Activated naive CD4-positive, alpha-beta T cell (primary cell): ENCODE results near the gene POLR2M.
A peak's percentile ranks its signal among the peaks of the same experiment; 100 is the strongest.

ENCODE experiments used
- DNase-seq, 4 experiments: peaks; one replicate each; lab custom pipeline; 2025; lab: John Stamatoyannopoulos, UW

The POLR2M gene

DNA sequence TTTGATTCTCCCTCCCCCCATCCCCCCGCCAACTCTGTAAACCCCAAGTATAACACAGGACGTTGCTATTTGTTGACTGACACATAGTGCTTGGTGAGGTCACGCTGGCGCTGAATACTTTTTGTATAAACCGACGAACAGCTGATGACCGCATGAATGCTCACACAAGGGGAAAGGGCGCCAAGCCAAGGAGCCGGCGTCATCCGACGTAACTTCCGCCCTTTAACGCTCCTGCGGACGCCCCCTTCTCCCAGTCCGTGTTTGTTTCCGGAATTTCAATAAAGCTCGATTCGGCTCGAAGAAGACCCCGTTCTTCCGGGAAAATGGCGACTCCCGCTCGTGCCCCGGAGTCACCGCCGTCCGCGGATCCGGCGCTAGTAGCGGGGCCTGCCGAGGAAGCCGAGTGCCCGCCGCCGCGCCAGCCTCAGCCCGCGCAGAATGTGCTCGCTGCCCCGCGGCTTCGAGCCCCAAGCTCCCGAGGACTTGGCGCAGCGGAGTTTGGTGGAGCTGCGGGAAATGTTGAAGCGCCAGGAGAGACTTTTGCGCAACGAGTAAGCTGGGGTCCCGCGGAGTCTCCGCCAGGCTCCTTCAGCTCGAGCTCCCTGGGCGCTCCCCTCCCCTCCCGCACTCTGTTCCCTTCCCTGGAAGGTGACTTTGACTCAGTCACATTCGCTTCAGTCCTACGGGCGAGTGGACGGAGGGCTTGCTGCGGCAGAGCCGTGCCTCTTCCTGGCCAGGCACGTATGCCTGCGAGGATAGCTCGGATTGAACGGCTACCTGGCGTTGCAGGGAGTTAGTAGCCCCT is at the start of gene POLR2M:
TSS of gene POLR2M (plus strand) at position 310 of the 805 bp plus-strand sequence. CDS start at position 439, 129 bp downstream.
- DNase-seq, result peak; percentile 63 to 79 (median 72)

DNA sequence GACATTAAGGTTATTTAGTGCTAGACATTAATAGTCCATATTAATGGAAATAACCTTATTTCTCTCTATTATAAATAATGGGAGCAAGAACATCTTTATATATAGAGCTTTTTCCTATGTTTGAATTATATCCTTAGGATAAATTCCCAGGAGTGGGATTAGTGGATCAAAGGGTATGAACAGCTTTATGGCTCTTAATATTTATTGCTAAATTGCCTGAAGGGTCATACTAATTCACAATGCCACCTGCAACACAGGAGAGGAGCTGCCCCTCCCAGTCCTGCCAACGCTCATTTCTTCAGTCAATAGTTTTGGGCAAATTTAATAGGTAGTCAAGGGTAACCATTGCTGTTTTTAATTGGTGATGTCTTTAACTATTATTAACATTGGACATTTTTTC is 48.9 kb upstream of the POLR2M start:
- DNase-seq, result no peak

DNA sequence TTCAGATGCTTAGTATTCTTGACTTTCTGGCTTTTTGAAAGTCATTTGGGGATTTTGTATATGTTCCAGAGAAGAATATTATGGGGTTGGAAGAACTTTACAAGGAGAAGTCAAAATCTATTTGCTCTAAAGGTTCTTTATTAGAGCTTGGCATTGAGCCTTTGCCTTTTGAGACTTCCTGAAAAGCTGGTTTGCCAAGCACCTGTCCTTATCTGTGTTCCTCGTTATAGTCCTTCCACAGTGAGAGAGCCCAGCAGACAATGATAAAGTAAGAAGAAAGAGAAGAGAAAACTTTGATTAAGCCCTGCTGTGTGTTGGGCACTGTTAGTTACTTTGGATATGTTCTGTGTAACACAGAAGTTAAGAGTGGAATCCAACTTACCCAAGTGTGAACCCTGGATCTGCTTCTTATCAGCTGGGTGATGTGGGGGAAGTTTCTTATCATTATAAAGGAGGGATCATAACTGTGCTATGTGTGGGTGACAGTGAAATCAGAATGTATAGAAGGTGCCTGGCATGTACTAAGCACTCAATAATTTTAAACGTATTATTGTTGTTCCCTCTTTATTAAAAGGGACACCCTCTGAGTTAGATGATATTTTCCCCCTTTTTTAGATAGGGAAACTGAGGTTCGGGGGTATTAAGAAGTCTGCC is 44.3 kb upstream of the POLR2M start:
- DNase-seq, result no peak

DNA sequence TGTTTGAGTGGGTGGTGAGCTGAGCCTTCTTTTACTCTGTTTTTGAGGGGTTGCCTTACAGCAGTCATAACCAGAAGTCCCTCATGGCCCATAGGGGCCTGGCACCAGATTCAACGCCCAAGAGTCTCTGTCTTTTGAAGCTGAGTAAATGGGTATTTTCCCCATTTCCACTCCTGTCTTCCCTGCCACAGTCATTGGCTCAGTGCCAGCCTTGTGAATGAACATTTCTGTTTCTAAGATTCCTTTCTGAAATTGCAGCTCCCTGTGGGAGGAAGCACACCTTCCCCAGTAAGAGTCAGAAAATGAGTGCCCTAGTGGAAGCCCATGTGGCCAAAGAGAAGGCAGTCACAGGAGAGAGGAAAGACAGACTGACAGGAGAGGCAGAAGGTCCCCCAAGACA is 43.7 kb upstream of the POLR2M start:
- no peak for DNase-seq

DNA sequence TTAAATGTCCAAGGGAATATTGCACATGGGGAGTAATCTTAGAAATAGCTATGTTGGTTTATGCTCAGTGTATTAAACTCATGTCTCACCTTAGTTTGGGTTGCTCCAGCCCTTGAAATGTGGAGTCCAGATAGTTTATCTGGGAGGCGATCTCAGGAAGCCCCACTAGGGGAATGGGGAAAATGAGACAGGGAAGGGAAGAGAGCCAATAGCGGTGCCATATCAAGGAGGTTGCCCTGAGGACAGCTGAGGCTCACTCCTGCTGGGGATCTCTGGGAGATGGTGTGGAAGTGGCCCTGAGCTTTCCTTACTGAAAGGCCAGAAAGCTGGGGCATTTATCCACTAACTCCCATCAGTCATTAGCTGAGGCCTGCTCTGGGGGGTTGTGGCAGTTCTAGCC is 43.3 kb upstream of the POLR2M start:
- no peak for DNase-seq

DNA sequence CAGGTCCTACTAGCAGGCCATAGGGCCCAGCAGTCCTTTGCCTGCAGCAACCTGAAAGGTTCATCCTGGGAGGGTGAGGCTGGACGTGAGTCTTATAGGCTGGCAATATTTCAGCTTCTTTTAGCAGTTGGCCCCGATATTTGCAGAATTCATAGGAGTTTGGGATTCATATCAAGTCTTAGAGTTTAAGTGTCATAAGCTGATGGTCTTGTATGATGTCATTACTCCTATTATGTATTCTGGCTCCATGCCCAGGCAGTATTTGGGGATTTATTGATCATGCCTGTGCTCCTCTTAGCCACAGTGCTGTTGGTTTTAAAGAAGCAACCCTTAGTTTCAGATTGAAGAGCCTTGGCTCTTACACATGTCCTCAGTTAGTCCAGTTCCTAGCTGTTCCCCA is 41.3 kb upstream of the POLR2M start:
- DNase-seq, result no peak

DNA sequence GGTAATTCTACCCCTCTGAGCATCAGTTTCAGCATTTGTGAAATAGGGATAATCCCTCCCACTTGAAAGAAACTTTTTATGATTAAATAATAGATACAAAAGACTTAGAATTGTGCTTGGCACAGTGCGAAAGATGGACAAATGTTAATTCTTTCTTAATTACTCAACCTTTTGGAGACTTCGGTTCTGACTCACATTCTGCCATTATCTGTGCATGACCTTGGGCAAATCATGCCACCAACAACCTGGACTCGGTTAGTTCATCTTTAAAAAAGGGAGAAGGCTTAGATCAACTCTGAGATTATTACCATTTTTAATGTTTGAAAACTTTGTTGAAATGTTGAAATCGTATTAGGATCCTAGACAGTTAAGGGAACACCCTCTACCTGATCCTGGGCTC is 40.6 kb upstream of the POLR2M start:
- DNase-seq, result no peak

DNA sequence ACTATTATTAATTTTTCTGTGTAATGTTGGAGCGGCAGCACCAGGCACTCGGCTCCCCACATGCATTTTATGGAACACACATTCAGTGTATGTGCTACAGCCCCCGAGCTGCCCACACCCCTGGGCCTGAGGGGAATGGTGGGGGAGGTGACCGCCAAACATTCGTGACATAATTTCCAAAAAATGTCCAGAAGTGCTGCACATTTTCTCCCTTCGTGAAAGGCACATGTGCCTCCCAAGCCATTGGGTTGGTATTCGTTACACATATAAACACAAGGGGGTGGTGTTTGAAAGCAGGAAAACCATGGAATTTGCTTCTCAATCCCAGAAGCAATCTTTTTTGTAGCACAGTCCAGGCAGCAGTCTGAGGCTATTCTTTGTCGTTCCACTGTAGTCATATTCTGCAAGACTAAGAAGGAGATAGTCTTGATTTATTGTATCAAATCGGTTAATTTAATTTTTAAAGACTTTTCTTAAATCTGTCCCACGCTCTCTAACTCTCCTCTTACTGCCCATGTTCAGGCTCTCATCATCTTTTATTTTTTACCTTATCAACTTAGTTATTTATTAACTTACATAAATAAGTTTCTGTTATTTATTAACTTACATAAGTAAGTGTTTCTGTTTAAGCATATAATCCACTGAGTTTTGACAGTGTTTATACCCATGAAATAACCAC is 39.2 kb upstream of the POLR2M start:
- DNase-seq, result no peak

DNA sequence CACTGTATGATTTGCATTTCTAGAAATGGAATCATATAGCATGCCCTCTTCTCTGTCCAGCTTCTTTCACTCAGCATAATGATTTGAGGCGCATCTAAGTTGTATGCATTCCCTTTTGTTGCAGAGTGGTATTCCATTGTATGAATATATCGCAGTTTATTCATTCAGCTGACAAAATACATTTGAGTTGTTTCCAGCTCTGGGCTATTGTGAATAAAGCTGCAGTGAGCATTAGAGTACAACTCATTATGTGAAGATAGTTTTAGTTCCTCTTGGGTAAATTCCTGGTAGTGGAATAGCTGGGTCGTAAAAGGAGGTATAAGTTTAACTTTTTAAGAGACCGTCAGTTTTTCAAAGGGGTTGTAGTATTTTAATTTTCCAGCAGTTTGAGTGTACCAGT is 38.5 kb upstream of the POLR2M start:
- no peak for DNase-seq

DNA sequence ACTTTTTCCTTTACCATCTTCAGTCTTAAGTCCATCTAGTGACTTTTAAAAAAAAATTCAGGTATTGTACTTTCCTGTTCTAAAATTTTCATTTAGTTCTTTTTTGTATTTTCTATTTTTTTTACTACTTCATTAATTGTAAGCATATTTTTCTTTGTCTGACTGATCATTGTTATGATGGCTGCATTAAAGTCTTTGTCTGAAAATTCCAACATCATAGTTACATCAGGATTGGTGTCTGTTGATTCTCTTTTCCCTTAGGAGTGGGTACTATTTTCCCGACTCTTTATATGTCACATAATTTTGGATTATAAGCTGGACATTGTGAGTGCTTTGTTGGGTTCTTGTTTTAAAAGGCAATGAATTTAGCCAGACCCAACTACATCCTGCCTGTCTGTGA is 34.9 kb upstream of the POLR2M start:
- DNase-seq, result no peak

DNA sequence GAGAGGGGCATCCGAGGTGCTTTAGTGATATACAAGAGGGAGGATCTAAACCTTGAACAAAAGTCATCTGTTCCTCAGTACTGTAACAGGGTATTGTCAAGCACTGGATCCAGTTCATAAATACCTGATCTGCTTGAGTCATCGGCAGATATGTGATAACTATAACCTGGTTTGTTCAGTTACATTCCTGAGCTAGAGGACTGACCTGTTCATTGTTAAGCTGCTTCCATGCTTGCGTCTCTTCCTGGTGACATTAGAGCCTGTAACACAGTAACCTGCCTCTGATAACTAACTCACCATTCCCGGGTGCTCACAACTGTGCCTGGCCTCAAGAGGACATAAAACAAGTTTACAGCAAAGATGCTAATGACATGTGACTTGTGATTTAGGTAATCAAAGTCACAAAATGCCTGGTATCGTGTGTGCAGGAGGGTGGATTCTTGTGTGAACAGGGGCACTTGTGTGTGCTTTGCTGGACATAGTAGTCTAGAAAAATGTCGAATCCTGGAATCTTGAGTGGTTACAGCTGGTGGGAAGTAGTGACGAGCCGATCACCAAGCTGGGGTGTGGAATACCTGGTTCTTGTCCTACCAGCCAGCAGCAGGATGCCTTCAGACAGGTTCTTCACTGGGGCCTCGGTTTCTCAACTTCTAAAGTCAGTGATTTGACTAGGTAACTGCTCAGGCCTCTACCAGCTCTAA is 30.9 kb upstream of the POLR2M start:
- no peak for DNase-seq

DNA sequence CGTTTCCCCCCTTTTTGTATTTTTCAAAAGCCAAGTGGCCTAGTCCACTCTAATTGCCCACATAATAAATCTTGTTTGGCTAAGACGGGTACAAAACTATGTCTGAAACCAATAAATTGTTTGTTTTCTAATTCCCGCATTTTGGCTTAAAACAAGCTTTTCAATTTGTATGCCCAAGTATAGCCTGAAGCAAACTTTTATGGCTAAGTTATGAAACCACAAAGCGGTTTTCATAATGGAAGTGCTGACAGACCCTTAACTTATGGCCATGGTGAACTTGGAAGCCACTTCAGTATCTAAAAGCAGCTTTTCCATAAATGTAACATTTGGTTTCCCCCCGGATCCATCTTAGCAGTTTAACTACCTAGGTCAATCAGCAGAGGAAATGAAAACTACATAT is 29.9 kb upstream of the POLR2M start:
- DNase-seq, result no peak

DNA sequence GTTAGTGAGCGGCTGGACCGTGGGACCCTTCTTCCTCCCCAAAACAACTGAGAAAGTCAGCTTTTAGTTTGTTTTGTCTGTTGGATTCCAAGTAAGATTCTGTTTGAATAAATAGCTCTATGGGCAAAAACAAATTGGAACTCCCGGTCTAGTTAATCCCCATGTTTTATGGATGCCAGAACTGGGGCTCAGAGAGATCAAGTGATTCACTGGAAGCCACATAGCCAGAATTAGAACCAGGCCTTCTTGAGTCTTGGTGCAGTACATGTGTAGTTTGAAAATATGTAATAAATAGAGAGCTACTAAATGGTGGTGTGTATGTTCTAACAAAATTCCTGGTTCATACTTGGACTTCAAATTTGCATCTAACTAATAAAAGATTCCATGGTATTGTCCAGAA is 29.3 kb upstream of the POLR2M start:
- no peak for DNase-seq

DNA sequence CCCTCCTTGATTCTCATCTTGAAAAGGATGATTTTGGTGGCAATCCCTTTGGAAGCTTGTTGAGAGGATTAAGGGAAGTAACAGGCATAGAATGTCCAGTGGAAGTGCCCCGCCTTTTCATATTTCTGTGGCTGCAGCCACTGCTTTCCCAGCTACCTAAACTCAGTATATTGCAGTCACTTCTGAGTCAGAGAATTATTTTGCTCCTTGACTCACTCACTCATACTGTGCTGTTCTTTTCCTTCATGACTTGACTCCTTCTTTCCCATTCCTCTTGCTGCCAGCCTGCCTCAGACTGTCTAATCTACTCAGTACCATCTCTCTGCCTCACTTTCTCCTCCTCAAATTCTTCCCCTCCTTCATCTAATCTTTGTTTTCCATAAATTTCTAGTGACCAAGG is 26.5 kb upstream of the POLR2M start:
- DNase-seq, result no peak

DNA sequence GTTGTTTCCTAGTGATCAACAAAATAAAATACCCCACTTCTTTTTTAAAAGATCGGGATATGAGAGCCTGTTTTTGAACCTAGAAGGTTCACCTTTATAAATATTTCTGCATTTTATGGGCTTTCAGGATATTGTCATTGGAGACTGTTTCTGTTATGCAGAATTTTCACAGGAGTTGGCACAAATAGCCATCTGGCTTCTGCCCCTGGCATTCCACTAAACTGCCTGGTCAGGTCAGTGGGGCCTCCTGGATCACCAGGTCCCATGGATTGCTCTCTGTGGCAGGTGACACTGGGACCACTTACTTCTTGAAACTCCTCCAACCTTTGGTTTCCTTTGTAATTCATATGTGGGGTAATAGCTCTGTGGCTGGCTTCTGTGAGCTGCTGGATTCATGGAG is 25.5 kb upstream of the POLR2M start:
- no peak for DNase-seq

DNA sequence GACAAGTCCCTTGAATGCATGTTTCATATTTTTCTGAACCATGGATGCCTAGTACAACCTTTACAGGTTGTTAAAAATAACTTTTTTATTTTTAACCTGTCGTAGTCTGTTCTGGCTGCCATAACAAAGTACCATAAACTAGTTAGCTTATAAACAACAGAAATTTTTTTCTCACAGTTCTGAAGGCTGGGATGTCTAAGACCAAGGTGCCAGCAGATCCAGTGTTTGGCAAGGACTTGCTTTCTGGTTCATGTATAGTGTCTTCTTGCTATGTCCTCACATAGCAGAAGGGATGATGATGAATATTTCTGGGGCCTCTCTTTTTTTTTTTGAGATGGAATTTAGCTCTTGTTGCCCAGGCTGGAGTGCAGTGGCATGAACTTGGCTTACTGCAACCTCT is 23.0 kb upstream of the POLR2M start:
- DNase-seq, result no peak

DNA sequence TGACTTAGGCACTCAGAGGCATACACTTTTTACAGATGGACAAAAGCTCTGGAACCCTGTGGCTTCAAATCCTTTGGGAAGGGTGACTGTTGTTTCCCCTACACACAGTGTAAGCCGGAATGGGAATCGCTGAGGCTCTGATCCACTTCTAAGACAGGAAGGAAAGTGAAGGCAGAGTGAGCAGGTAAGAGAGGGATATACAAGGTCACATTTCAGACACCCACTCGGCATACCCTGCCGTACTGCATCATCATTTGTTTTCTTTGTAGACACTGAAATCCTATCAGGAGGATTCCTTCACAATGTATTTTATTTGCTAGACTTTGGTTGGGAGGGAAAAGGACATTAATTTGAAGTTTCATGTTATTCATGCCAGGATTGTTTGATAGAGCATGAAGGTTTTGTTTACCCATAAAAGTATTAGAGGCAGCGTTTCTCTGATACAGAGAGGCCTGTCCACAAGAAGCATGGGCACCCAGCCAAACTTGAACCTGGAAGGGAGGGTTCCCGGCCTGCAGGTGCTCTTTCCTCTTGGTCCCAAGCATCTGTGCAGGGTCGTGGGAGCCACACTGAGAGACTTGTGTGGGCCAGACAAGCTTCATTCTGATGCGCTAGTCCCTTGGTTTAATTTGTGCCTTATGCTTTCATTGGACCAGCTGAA is 21.9 kb upstream of the POLR2M start:
- DNase-seq, result no peak

DNA sequence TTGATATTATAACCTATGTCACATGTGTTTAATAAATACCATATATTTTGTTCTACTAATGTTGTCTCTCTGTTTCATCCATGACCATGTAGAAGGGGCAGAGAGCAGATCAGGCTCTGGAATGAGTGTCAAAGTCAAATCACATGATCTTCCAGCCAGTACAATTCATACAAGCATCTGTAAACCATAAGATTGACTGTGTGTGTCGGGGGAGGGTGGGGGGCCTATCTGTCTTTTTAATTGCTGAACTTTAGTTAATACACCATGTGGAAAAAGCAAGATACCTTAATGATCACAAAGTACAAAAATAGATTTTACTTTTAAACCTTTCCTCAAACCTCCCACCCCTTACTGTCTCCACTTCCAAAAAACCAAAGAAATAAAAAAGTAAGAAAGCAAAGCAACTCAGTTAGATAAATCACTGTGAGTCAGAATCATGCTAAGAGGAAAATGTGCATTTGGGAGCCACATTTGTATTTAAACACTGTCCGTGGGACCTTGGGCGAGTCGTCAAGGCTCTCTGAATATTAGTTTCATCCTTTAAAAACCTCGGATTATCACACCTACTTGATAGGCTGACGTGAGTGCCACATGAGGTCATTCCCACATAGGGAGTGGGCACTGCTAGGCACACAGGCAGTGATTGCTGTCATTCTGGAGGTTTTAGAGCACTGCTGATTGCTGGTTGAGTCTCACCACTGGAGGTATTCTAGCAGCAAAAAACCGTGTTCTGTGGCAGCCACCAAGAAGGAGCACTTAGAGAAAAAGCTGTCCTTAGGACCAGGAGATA is 21.0 kb upstream of the POLR2M start:
- no peak for DNase-seq

DNA sequence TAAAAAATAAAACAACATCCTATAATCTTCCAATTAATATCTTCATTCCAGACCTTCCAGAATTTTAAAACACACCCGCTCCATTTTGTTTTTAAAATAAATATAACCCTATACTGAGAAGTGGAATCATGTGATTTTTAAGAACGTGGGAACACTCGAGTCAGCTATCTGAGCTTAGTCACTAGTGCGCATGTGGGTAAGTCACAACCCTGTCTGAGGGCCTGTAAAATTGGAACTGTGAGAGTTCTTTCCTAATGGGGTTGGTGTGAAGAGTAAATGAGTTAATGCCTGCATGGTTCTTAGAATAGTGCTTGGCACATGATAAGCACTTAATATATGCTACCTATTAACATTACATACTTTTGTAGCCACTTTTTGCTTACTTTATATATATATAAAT is 19.9 kb upstream of the POLR2M start:
- no peak for DNase-seq

DNA sequence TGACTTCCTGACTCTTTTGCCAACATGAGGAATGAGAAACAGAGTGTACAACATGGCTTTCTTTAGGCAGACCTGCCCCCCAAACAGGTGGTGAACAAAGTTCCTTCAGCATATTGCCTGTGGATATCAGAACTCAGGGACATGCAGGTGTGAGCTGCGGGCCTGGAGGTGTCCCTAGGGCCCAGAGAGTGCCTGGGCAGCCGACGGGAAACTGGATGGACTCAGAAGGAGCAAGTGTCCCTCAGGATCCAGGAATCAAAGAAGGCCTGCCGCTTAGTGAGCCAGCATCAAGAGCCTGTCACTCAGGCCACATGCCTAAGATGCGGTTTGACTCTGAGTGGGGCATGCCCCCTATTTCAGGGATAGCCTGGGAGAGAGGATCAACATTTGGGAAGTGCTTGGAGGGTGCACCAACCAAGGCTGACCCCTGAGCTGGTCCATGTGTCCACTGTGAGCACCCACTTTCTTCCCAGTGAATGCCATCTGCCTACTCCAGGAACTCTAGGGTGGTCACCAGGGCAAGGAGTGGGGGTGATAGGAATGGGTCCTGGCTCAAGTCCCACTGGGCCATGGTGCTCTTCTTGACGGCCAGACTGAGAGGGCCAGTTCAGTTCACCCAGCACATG is 16.1 kb upstream of the POLR2M start:
- DNase-seq, result no peak

DNA sequence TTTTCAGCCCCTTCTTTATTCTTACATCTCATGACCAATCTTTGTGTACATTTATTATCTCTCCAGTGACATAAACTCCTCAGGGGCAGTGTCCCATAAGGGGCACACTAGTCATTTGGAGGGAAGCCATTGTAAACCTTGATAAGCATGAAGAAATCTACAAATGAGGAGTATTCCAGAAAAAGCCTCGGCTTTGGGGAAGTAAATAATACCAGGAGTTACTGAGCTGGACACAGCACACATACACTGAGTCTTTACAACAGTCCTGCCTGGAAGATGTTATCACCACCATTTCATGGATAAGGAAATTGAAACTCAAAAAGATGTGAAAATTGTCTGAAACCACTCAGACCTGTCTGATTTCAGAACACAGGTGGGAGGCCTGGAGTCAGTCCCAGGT is 15.4 kb upstream of the POLR2M start:
- DNase-seq, result no peak
